Neural cell (in vitro differentiated cells): ENCODE results near the gene TNFAIP3. TPM values are rescaled to one million over a fixed set of nuclear protein-coding genes. Genes with fewer than 3 reads are reported as not detected.

Experiments used
- H2AFZ ChIP-seq: fragments of 200-600, 300-800 bp; sonication (generic), shearing (Covaris generic); 2 replicates; pipeline ENCODE4 v1.6.0; 2014; ENCODE audit warnings: low read depth, mild to moderate bottlenecking, antibody characterized with exemption, low read length, moderate library complexity
- H3F3A ChIP-seq: fragments of 200-600 bp; shearing (Covaris generic); 2 replicates; pipeline ENCODE4 v1.6.1; 2016; ENCODE audit warnings: mild to moderate bottlenecking, moderate library complexity, mixed read lengths, antibody characterized with exemption, low read length; ENCODE audit not compliant: insufficient read depth, poor library complexity, severe bottlenecking
- H3K27ac ChIP-seq: fragments of 200-600, 300-800 bp; sonication (generic), shearing (Covaris generic); 2 replicates; pipeline ENCODE4 v1.5.1; 2014; ENCODE audit warnings: mild to moderate bottlenecking, low read length, moderate library complexity
- H3K27me3 ChIP-seq: fragments of 300-800, 200-600 bp; sonication (generic), shearing (Covaris generic); 2 replicates; pipeline ENCODE4 v1.6.0; 2014; ENCODE audit warnings: mild to moderate bottlenecking, low read depth, low read length, moderate library complexity; ENCODE audit not compliant: insufficient read depth
- H3K36me3 ChIP-seq: fragments of 300-800, 200-600 bp; sonication (generic), shearing (Covaris generic); 2 replicates; pipeline ENCODE4 v1.5.1; 2014; ENCODE audit warnings: mild to moderate bottlenecking, antibody characterized with exemption, low read length, moderate library complexity; ENCODE audit not compliant: insufficient read depth
- H3K4me2 ChIP-seq: fragments of 300-800, 200-600 bp; sonication (generic), shearing (Covaris generic); 2 replicates; pipeline ENCODE4 v1.6.0; 2014; ENCODE audit warnings: mild to moderate bottlenecking, low read length
- H3K4me3 ChIP-seq: fragments of 300-800, 200-600 bp; sonication (generic), shearing (Covaris generic); 2 replicates; pipeline ENCODE4 v1.5.1; 2014; ENCODE audit warnings: mild to moderate bottlenecking, low read length, moderate library complexity
- H3K79me2 ChIP-seq: fragments of 200-600 bp; shearing (Covaris generic); replicated peaks from 2 replicates; pipeline ENCODE4 v1.6.0; 2014; ENCODE audit warnings: mild to moderate bottlenecking, low read length, moderate library complexity; ENCODE audit not compliant: insufficient read depth
- H3K9ac ChIP-seq: fragments of 300-800, 200-600 bp; sonication (generic), shearing (Covaris generic); 2 replicates; pipeline ENCODE4 v1.6.1; 2016; ENCODE audit warnings: mild to moderate bottlenecking, low read length, mixed read lengths
- H3K9me2 ChIP-seq: fragments of 200-600 bp; shearing (Covaris generic); 2 replicates; pipeline ENCODE4 v1.6.1; 2016; ENCODE audit warnings: mild to moderate bottlenecking, low read length, mixed read lengths; ENCODE audit not compliant: insufficient read depth
- H3K9me3 ChIP-seq: fragments of 200-600, 300-800 bp; sonication (generic), shearing (Covaris generic); 2 replicates; pipeline ENCODE4 v1.6.1; 2016; ENCODE audit warnings: mild to moderate bottlenecking, mixed run types, low read length, moderate library complexity, mixed read lengths
- H4K20me1 ChIP-seq: fragments of 200-600 bp; shearing (Covaris generic); 2 replicates; pipeline ENCODE4 v1.6.1; 2016; ENCODE audit warnings: mild to moderate bottlenecking, mixed run types; ENCODE audit not compliant: insufficient read depth
- EP300 ChIP-seq: fragments of 450-650 bp; conservative IDR thresholded peaks from 2 replicates; pipeline ENCODE4 v1.6.1; 2014; ENCODE audit warnings: antibody characterized with exemption, mild to moderate bottlenecking, moderate library complexity; ENCODE audit not compliant: poor library complexity, severe bottlenecking
- EZH2 ChIP-seq: fragments of 200-600, 300-800 bp; shearing (Covaris generic), sonication (generic); IDR thresholded peaks from 2 replicates; pipeline ENCODE4 v1.6.1; 2014; ENCODE audit warnings: antibody characterized with exemption, low read length, borderline replicate concordance, mild to moderate bottlenecking; ENCODE audit not compliant: insufficient read depth, poor library complexity, severe bottlenecking
- MXI1 ChIP-seq: fragments of 450-650 bp; conservative IDR thresholded peaks from 2 replicates; pipeline ENCODE4 v1.6.1; 2014; ENCODE audit warnings: antibody characterized with exemption, mild to moderate bottlenecking; ENCODE audit not compliant: poor library complexity, severe bottlenecking
- POLR2AphosphoS5 ChIP-seq: IDR thresholded peaks from 2 replicates; pipeline ENCODE4 v1.6.1; 2012
- RAD21 ChIP-seq: fragments of 450-650 bp; conservative IDR thresholded peaks from 2 replicates; pipeline ENCODE4 v1.6.1; 2014; ENCODE audit warnings: antibody characterized with exemption, mild to moderate bottlenecking, moderate library complexity
- SMC3 ChIP-seq: fragments of 450-650 bp; conservative IDR thresholded peaks from 2 replicates; pipeline ENCODE4 v1.6.1; 2014; ENCODE audit warnings: antibody characterized with exemption, mild to moderate bottlenecking, moderate library complexity; ENCODE audit not compliant: poor library complexity
- TAF1 ChIP-seq: IDR thresholded peaks from 2 replicates; pipeline ENCODE4 v1.6.1; 2012; ENCODE audit warnings: low read depth
- polyA plus RNA-seq: library from polyadenylated mRNA; depleted of rRNA; stranded (reverse); fragments of >200 nt; gene quantifications from 2 replicates; pipeline ENCODE4 v1.2.3, GENCODE V29; 2014
- TF ChIP-seq, protein P1 (sequence below): fragments of 450-650 bp; IDR thresholded peaks from 2 replicates; pipeline ENCODE4 v1.5.1; 2014; ENCODE audit warnings: antibody characterized with exemption, mild to moderate bottlenecking, moderate library complexity; ENCODE audit not compliant: poor library complexity, severe bottlenecking
- TF ChIP-seq, protein P2 (sequence below): IDR thresholded peaks from 2 replicates; pipeline ENCODE4 v1.6.1; 2012; ENCODE audit warnings: borderline replicate concordance

The TNFAIP3 gene
- polyA plus RNA-seq, 1 donor from 2014 or later, result 0.20 TPM

DNA sequence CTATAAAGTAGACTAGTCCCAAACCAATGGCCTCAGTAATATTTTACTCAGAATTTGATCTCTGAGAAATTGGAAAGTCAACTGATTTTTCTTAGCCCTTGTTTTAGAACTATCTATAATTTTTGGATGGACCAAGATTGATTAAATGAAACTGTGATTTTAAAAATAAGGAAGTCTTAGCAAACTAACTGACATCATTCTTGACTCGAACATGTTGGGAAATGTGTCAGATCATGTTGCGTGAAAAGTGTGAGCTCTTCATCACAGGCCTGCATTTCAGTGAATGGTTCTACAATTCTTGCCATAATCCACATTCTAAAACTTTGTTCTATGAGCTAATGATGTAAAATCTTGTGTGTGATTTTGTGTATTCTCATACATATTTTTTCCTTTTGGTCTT lies 11.0 kb downstream of the TNFAIP3 start:
- TF ChIP-seq, protein P1, sequence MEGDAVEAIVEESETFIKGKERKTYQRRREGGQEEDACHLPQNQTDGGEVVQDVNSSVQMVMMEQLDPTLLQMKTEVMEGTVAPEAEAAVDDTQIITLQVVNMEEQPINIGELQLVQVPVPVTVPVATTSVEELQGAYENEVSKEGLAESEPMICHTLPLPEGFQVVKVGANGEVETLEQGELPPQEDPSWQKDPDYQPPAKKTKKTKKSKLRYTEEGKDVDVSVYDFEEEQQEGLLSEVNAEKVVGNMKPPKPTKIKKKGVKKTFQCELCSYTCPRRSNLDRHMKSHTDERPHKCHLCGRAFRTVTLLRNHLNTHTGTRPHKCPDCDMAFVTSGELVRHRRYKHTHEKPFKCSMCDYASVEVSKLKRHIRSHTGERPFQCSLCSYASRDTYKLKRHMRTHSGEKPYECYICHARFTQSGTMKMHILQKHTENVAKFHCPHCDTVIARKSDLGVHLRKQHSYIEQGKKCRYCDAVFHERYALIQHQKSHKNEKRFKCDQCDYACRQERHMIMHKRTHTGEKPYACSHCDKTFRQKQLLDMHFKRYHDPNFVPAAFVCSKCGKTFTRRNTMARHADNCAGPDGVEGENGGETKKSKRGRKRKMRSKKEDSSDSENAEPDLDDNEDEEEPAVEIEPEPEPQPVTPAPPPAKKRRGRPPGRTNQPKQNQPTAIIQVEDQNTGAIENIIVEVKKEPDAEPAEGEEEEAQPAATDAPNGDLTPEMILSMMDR, result no peak
- TF ChIP-seq MXI1, result no peak
- TF ChIP-seq RAD21, result no peak
- TF ChIP-seq, protein P2, sequence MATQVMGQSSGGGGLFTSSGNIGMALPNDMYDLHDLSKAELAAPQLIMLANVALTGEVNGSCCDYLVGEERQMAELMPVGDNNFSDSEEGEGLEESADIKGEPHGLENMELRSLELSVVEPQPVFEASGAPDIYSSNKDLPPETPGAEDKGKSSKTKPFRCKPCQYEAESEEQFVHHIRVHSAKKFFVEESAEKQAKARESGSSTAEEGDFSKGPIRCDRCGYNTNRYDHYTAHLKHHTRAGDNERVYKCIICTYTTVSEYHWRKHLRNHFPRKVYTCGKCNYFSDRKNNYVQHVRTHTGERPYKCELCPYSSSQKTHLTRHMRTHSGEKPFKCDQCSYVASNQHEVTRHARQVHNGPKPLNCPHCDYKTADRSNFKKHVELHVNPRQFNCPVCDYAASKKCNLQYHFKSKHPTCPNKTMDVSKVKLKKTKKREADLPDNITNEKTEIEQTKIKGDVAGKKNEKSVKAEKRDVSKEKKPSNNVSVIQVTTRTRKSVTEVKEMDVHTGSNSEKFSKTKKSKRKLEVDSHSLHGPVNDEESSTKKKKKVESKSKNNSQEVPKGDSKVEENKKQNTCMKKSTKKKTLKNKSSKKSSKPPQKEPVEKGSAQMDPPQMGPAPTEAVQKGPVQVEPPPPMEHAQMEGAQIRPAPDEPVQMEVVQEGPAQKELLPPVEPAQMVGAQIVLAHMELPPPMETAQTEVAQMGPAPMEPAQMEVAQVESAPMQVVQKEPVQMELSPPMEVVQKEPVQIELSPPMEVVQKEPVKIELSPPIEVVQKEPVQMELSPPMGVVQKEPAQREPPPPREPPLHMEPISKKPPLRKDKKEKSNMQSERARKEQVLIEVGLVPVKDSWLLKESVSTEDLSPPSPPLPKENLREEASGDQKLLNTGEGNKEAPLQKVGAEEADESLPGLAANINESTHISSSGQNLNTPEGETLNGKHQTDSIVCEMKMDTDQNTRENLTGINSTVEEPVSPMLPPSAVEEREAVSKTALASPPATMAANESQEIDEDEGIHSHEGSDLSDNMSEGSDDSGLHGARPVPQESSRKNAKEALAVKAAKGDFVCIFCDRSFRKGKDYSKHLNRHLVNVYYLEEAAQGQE, result no peak
- no peak for TF ChIP-seq EP300
- TF ChIP-seq SMC3, result no peak
- TF ChIP-seq TAF1, result no peak
- TF ChIP-seq POLR2AphosphoS5, result no peak
- no peak for TF ChIP-seq EZH2
- H4K20me1 ChIP-seq, result no peaks in the 10 kb centered on the region
- H2AFZ ChIP-seq, result no peak overlapping the region
- no peak overlapping the region for H3K9ac ChIP-seq
- H3K27me3 ChIP-seq, result no peaks in the 10 kb centered on the region
- H3F3A ChIP-seq, result no peaks in the 10 kb centered on the region
- H3K9me3 ChIP-seq, result no peaks in the 10 kb centered on the region
- no peak overlapping the region for H3K4me3 ChIP-seq
- no peaks in the 10 kb centered on the region for H3K9me2 ChIP-seq
- no peak overlapping the region for H3K27ac ChIP-seq
- no peaks in the 10 kb centered on the region for H3K36me3 ChIP-seq
- H3K4me2 ChIP-seq, result no peak overlapping the region
- H3K79me2 ChIP-seq, result no peaks in the 10 kb centered on the region

DNA sequence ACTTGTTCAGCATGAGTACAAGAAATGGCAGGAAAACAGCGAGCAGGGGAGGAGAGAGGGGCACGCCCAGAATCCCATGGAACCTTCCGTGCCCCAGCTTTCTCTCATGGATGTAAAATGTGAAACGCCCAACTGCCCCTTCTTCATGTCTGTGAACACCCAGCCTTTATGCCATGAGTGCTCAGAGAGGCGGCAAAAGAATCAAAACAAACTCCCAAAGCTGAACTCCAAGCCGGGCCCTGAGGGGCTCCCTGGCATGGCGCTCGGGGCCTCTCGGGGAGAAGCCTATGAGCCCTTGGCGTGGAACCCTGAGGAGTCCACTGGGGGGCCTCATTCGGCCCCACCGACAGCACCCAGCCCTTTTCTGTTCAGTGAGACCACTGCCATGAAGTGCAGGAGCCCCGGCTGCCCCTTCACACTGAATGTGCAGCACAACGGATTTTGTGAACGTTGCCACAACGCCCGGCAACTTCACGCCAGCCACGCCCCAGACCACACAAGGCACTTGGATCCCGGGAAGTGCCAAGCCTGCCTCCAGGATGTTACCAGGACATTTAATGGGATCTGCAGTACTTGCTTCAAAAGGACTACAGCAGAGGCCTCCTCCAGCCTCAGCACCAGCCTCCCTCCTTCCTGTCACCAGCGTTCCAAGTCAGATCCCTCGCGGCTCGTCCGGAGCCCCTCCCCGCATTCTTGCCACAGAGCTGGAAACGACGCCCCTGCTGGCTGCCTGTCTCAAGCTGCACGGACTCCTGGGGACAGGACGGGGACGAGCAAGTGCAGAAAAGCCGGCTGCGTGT lies 11.6 kb downstream of the TNFAIP3 start:
- no peak overlapping the region for H3K9ac ChIP-seq
- no peak overlapping the region for H3K4me2 ChIP-seq
- TF ChIP-seq EZH2 (no peak), POLR2AphosphoS5 (no peak), SMC3 (no peak), MXI1 (no peak), TAF1 (no peak), EP300 (no peak), RAD21 (no peak)
- TF ChIP-seq, protein P1, result no peak
- TF ChIP-seq, protein P2, result no peak
- no peak overlapping the region for H3K4me3 ChIP-seq
- H3K9me3 ChIP-seq, result no peaks in the 10 kb centered on the region
- H3F3A ChIP-seq, result no peaks in the 10 kb centered on the region
- H3K36me3 ChIP-seq, result no peaks in the 10 kb centered on the region
- H3K27me3 ChIP-seq, result no peaks in the 10 kb centered on the region
- H3K27ac ChIP-seq, result no peak overlapping the region
- no peaks in the 10 kb centered on the region for H4K20me1 ChIP-seq
- no peaks in the 10 kb centered on the region for H3K9me2 ChIP-seq
- no peak overlapping the region for H2AFZ ChIP-seq
- no peaks in the 10 kb centered on the region for H3K79me2 ChIP-seq
